Keratinocyte (primary cell): ENCODE measurements around the gene SH3RF2. TPM values are rescaled to one million over a fixed set of nuclear protein-coding genes. Genes with fewer than 3 reads are reported as not detected.

Source experiments
- DNase-seq: peaks from one replicate; pipeline ENCODE4 v3.0.0-alpha.2; 2011; ENCODE audit warnings: low read depth, missing footprints, low spot score
- FAIRE-seq: peaks from 2 replicates; lab custom pipeline; 2011; peaks lifted over from hg19 to GRCh38; lab: Jason Lieb, UNC
- H2AFZ ChIP-seq: 2 replicates; pipeline ENCODE4 v1.6.0; 2012; ENCODE audit warnings: low read length, control low read depth, inconsistent platforms; ENCODE audit not compliant: control insufficient read depth
- H3K27ac ChIP-seq: 2 replicates; pipeline ENCODE4 v1.5.1; 2011; ENCODE audit warnings: low read length; ENCODE audit not compliant: control insufficient read depth, insufficient read depth
- H3K27me3 ChIP-seq: 3 replicates; pipeline ENCODE4 v1.6.0; 2011; ENCODE audit warnings: low read length; ENCODE audit not compliant: control insufficient read depth, insufficient read depth; ENCODE audit errors: extremely low read depth
- H3K36me3 ChIP-seq, 2 experiments: 2 replicates in 1 of 2; 3 replicates in 1 of 2; pipeline ENCODE4 v1.5.1; 2011; ENCODE audit warnings: low read length in 2 of 2, mild to moderate bottlenecking in 1 of 2; ENCODE audit not compliant: control insufficient read depth in 2 of 2, insufficient read depth in 2 of 2; ENCODE audit errors: extremely low read depth in 1 of 2
- H3K4me1 ChIP-seq: 3 replicates; pipeline ENCODE4 v1.5.1; 2011; ENCODE audit warnings: low read length; ENCODE audit not compliant: control insufficient read depth, insufficient read depth; ENCODE audit errors: extremely low read depth
- H3K4me2 ChIP-seq: 3 replicates; pipeline ENCODE4 v1.6.0; 2011; ENCODE audit warnings: low read depth, low read length; ENCODE audit not compliant: control insufficient read depth, insufficient read depth; ENCODE audit errors: extremely low read depth
- H3K4me3 ChIP-seq, 3 experiments: fragments of 200-600 bp in 1 of 3; sonication (generic) in 1 of 3; 2 replicates in 2 of 3; 3 replicates in 1 of 3; pipeline ENCODE4 v1.5.1; 2011 to 2016; ENCODE audit warnings: low read length in 3 of 3, mild to moderate bottlenecking in 3 of 3, control low read depth in 2 of 3, inconsistent platforms in 1 of 3, low read depth in 1 of 3, mixed read lengths in 1 of 3, mixed run types in 1 of 3, moderate library complexity in 1 of 3; ENCODE audit not compliant: control insufficient read depth in 2 of 3, insufficient read depth in 2 of 3; ENCODE audit errors: extremely low read depth in 1 of 3
- H3K79me2 ChIP-seq: 2 replicates; pipeline ENCODE4 v1.6.0; 2012; ENCODE audit warnings: low read length; ENCODE audit not compliant: control insufficient read depth, insufficient read depth
- H3K9ac ChIP-seq: 3 replicates; pipeline ENCODE4 v1.6.0; 2011; ENCODE audit warnings: low read length; ENCODE audit not compliant: control insufficient read depth, insufficient read depth; ENCODE audit errors: extremely low read depth
- H3K9me1 ChIP-seq: 3 replicates; pipeline ENCODE4 v1.6.0; 2011; ENCODE audit warnings: low read length; ENCODE audit not compliant: control insufficient read depth, insufficient read depth; ENCODE audit errors: extremely low read depth
- H3K9me3 ChIP-seq: 2 replicates; pipeline ENCODE4 v1.5.1; 2012; ENCODE audit warnings: low read depth, low read length; ENCODE audit not compliant: control insufficient read depth
- H4K20me1 ChIP-seq: 3 replicates; pipeline ENCODE4 v1.6.0; 2011; ENCODE audit warnings: low read length; ENCODE audit not compliant: control insufficient read depth, insufficient read depth; ENCODE audit errors: extremely low read depth
- CTCF ChIP-seq, 3 experiments: IDR thresholded peaks in 1 of 3; conservative IDR thresholded peaks in 1 of 3; optimal IDR thresholded peaks in 1 of 3; 2 replicates in 2 of 3; 3 replicates in 1 of 3; pipeline versions ENCODE3 to v1.5.1; 2011; ENCODE audit warnings: low read length in 3 of 3, mild to moderate bottlenecking in 3 of 3, moderate library complexity in 2 of 3, control low read depth in 1 of 3, inconsistent platforms in 1 of 3; ENCODE audit not compliant: insufficient read depth in 2 of 3; ENCODE audit errors: extremely low read depth in 1 of 3
- EZH2 ChIP-seq: IDR thresholded peaks from one replicate; pipeline ENCODE4 v1.6.1; 2012; ENCODE audit warnings: inconsistent platforms, mild to moderate bottlenecking, low read length, moderate library complexity
- dilution Hi-C: fragments of 300-500 bp; cut with MboI; formaldehyde crosslinking; loops from one replicate; pipeline ENCODE4 v1.7.0; 2020; ENCODE audit warnings: low sequenced_read_pairs; ENCODE audit not compliant: extremely low pct_ligation_motif_present
- polyA plus RNA-seq, 5 experiments: library from polyadenylated mRNA; depleted of rRNA in 3 of 5; stranded (reverse) in 3 of 5; stranded (forward) in 1 of 5; unstranded in 1 of 5; fragments of >200 nt; gene quantifications; 1 replicate in 1 of 5; 2 replicates in 3 of 5; 3 replicates in 1 of 5; pipeline versions ENCODE4 v1.2.1 to v1.2.3, GENCODE V29; 2011 to 2012; ENCODE audit warnings: missing spikeins in 2 of 5, low read depth in 1 of 5, low replicate concordance in 1 of 5

Gene SH3RF2
- polyA plus RNA-seq, 1 donor (not counting 4 experiments of a cell fraction or from before 2014, with no cell fraction given) = 43.7 TPM

DNA sequence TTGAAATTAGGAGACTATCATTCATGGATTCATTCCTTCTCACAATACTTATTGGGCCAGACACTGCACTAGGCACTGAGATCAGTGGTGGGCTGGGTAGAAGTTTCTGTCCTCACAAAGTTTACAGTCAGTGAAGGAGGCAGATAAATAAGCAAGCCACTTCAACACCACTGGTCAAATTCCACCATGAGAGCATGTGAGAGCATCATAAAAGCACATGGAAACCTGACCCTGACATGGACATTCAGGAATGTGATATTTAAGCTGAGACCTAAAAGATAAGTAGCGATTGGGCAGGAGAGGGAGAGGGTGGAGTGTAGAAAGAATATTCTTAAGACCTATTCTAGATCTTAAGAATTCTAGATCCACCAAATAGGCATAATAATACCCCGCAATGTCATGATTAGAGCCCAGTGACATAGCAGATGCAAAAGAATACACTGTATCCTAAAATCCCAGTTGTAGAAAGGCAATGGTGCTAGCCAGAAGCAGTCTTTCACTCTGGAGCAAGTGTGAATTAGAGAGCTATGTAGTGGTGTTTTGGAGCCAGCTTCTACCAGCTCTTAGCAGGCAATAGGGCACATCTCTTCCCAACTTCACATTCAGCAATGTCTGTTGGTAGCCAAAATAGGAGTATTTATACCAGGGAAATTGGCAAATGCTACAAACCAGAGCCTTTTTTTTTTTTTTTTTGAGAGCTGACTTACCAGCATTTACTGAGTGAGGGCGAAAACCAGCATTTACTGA, 46.4 kb downstream of the SH3RF2 start:
- Histone ChIP-seq H3K4me2 (no peak overlapping the region), H3K9me1 (peaks cover 2% of the 10 kb centered on the region), H3K79me2 (peaks cover 56% of the 10 kb centered on the region), H3K27me3 (no peaks in the 10 kb centered on the region), H2AFZ (no peak overlapping the region), H3K4me3 (no peak overlapping the region), H3K9ac (no peak overlapping the region), H3K27ac (no peak overlapping the region), H3K4me1 (peaks cover 25% of the 10 kb centered on the region), H3K36me3 (peaks cover 2 to 4% of the 10 kb centered on the region in 2 experiments), H3K9me3 (no peaks in the 10 kb centered on the region), H4K20me1 (no peaks in the 10 kb centered on the region)
- DNase-seq (no peak), FAIRE-seq (peak; percentile 5)
- no peak for TF ChIP-seq CTCF (optimal IDR thresholded peaks at IDR 0.05 in 1 of 3, IDR thresholded peaks at IDR 0.05 in 1 of 3, conservative IDR thresholded peaks at IDR 0.05 in 1 of 3; ENCODE audit: extremely low read depth in 1 of 3, insufficient read depth in 2 of 3, low read length in 3 of 3)
- TF ChIP-seq EZH2 = no peak
- dilution Hi-C loops = no loop called here

DNA sequence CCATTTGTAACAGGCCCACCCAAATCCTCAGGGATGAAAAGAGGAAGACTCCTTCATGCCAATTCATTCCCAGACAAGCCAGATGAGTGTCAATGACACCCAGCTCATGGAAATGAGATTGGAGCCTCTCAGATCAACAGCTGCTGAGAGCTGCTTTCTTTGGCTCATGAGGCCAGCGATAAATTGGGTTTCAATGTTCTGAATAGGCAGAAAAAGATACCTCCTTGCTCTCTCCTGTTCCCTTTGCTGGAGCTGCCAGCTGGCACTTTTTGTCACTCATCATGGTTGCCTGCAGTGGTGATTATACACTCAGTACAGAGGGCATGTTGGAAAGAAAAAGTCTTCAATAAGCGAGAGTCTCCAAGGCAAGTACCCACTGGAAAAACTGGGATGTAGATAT, 47.1 kb downstream of the SH3RF2 start:
- Histone ChIP-seq H3K9ac (no peak overlapping the region), H3K36me3 (peaks cover under 1 to 2% of the 10 kb centered on the region in 2 experiments), H2AFZ (no peak overlapping the region), H3K4me1 (peaks cover 18% of the 10 kb centered on the region), H3K9me1 (peaks cover 2% of the 10 kb centered on the region), H4K20me1 (no peaks in the 10 kb centered on the region), H3K4me2 (no peak overlapping the region), H3K27ac (no peak overlapping the region), H3K79me2 (peaks cover 56% of the 10 kb centered on the region), H3K9me3 (no peaks in the 10 kb centered on the region), H3K27me3 (no peaks in the 10 kb centered on the region), H3K4me3 (no peak overlapping the region)
- DNase-seq (no peak), FAIRE-seq (no peak)
- TF ChIP-seq EZH2 (no peak), CTCF (optimal IDR thresholded peaks at IDR 0.05 in 1 of 3, IDR thresholded peaks at IDR 0.05 in 1 of 3, conservative IDR thresholded peaks at IDR 0.05 in 1 of 3; ENCODE audit: extremely low read depth in 1 of 3, insufficient read depth in 2 of 3, low read length in 3 of 3) (no peak)
- dilution Hi-C loops = no loop called here
